NT2/D1 (cell line): ENCODE data around the gene SYNE2.

Experiments
- YY1 ChIP-seq: IDR thresholded peaks from 2 replicates; pipeline ENCODE4 v1.6.1; 2011; ENCODE audit not compliant: insufficient read length, insufficient read depth
- ZNF274 ChIP-seq: IDR thresholded peaks from 2 replicates; pipeline ENCODE4 v1.6.1; 2011; ENCODE audit warnings: mild to moderate bottlenecking, low read depth, low read length

DNA sequence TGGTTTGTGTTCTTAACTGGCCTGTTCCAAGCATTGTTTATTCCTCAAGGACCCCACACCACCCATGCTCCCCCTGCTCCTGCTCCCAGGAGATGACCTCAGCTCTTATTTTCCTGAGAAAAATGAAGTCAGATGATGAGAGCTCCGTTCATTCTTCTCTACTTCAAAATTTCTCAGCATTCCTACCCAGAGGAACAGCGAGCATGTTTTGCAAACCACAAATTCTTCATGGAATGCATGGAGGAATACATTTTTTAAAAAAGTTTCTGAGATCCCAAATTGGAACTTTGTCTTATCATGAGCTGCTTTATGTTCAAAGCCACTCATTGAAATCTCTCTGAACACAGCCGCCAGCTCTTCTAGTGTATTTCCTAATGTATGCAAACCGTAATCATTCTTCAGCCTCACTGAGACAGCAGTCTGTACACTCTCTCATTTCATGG is 44.9 kb downstream of the SYNE2 start:
- TF ChIP-seq YY1 (no peak), ZNF274 (no peak)
